GM23338 (cell line): ENCODE data around the gene NEMP1. TPM values are rescaled to one million over a fixed set of nuclear protein-coding genes. Genes with fewer than 3 reads are reported as not detected.

Experiments used
- ATAC-seq: fragments of 200-7000 bp; cut with Tn5 transposase; 3 replicates; pipeline ENCODE4 v1.9.1; 2020
- DNase-seq: peaks from one replicate; pipeline ENCODE4 v3.0.0-alpha.2; 2015; ENCODE audit warnings: low spot score
- H2AFZ ChIP-seq: fragments of 200-600 bp; sonication (generic); 2 replicates; pipeline ENCODE4 v1.8.0; 2016; ENCODE audit warnings: antibody characterized with exemption, mild to moderate bottlenecking, moderate library complexity
- H3F3A ChIP-seq: fragments of 200-600 bp; sonication (generic); replicated peaks from 2 replicates; pipeline ENCODE4 v1.8.0; 2017; ENCODE audit warnings: antibody characterized with exemption, mixed run types, low read depth
- H3K27ac ChIP-seq: fragments of 200-600 bp; sonication (generic); 2 replicates; pipeline ENCODE4 v1.6.1; 2016; ENCODE audit warnings: low read depth
- H3K27me3 ChIP-seq: fragments of 200-600 bp; sonication (generic); 2 replicates; pipeline ENCODE4 v1.8.0; 2016; ENCODE audit warnings: mild to moderate bottlenecking, mixed run types, moderate library complexity; ENCODE audit not compliant: insufficient read depth
- H3K36me3 ChIP-seq: fragments of 200-600 bp; sonication (generic); 2 replicates; pipeline ENCODE4 v1.8.0; 2016; ENCODE audit warnings: mild to moderate bottlenecking; ENCODE audit not compliant: insufficient read depth
- H3K4me1 ChIP-seq: fragments of 200-600 bp; sonication (generic); 2 replicates; pipeline ENCODE4 v1.8.0; 2016; ENCODE audit warnings: mild to moderate bottlenecking, moderate library complexity; ENCODE audit not compliant: insufficient read depth
- H3K4me2 ChIP-seq: fragments of 200-600 bp; sonication (generic); 2 replicates; pipeline ENCODE4 v1.7.1; 2017; ENCODE audit warnings: mixed run types
- H3K4me3 ChIP-seq: fragments of 200-600 bp; sonication (generic); 2 replicates; pipeline ENCODE4 v1.6.1; 2016; ENCODE audit warnings: mixed run types
- H3K79me2 ChIP-seq: fragments of 200-600 bp; sonication (generic); replicated peaks from 2 replicates; pipeline ENCODE4 v1.8.0; 2017; ENCODE audit warnings: mild to moderate bottlenecking; ENCODE audit not compliant: insufficient read depth
- H3K9me2 ChIP-seq: fragments of 200-600 bp; sonication (generic); 2 replicates; pipeline ENCODE4 v1.8.0; 2017; ENCODE audit not compliant: insufficient read depth
- H4K20me1 ChIP-seq: fragments of 200-600 bp; sonication (generic); replicated peaks from 2 replicates; pipeline ENCODE4 v1.8.0; 2017; ENCODE audit warnings: mild to moderate bottlenecking; ENCODE audit not compliant: insufficient read depth
- H3K27ac Mint-ChIP-seq: 2 replicates; pipeline ENCODE4 v1.8.0; 2020; ENCODE audit warnings: inconsistent platforms, mild to moderate bottlenecking, moderate library complexity, mixed read lengths
- H3K27me3 Mint-ChIP-seq: 3 replicates; pipeline ENCODE4 v1.8.0; 2022; ENCODE audit warnings: low read depth, mild to moderate bottlenecking, moderate library complexity, mixed read lengths, inconsistent platforms; ENCODE audit not compliant: insufficient read depth, poor library complexity
- H3K36me3 Mint-ChIP-seq: 3 replicates; pipeline ENCODE4 v1.8.0; 2021; ENCODE audit warnings: low read depth, mild to moderate bottlenecking, inconsistent platforms, moderate library complexity, mixed read lengths
- H3K4me1 Mint-ChIP-seq: 3 replicates; pipeline ENCODE4 v1.8.0; 2020; ENCODE audit warnings: mild to moderate bottlenecking, inconsistent platforms, mixed read lengths
- H3K4me3 Mint-ChIP-seq: 3 replicates; pipeline ENCODE4 v1.8.0; 2021; ENCODE audit warnings: moderate library complexity, mild to moderate bottlenecking, inconsistent platforms, mixed read lengths
- H3K9me3 Mint-ChIP-seq: 3 replicates; pipeline ENCODE4 v1.8.0; 2020; ENCODE audit warnings: moderate library complexity, mild to moderate bottlenecking, inconsistent platforms, mixed read lengths
- CREB1 ChIP-seq: fragments of 250-450 bp; sonication (Bioruptor Pico); IDR thresholded peaks from 2 replicates; pipeline ENCODE4 v1.5.0; 2020; ENCODE audit warnings: low read depth, mild to moderate bottlenecking, moderate library complexity
- CTCF ChIP-seq, 2 experiments: fragments of 200-600 bp in 1 of 2; sonication (generic) in 1 of 2; conservative IDR thresholded peaks; 2 replicates each; pipeline versions ENCODE4 v1.5.1 to v1.6.1; 2016 to 2017; ENCODE audit warnings: antibody characterized with exemption in 2 of 2, low read depth in 2 of 2, mild to moderate bottlenecking in 2 of 2, moderate library complexity in 1 of 2
- EZH2phosphoT487 ChIP-seq: fragments of 200-600 bp; sonication (generic); IDR thresholded peaks from one replicate; pipeline ENCODE4 v1.8.1; 2018; ENCODE audit warnings: antibody characterized with exemption; ENCODE audit not compliant: unreplicated experiment
- NANOG ChIP-seq: IDR thresholded peaks from 2 replicates; pipeline ENCODE4 v1.6.1; 2016; ENCODE audit warnings: antibody characterized with exemption, borderline replicate concordance
- POLR2AphosphoS5 ChIP-seq: IDR thresholded peaks from 2 replicates; pipeline ENCODE4 v1.6.1; 2016; ENCODE audit warnings: antibody characterized with exemption, low read depth
- STAT1 ChIP-seq: IDR thresholded peaks from one replicate; pipeline ENCODE4 v1.6.1; 2016; ENCODE audit warnings: antibody characterized with exemption; ENCODE audit not compliant: unreplicated experiment
- ZNF114 ChIP-seq: fragments of 250-450 bp; sonication (Bioruptor Pico); IDR thresholded peaks from 2 replicates; pipeline ENCODE4 v1.5.0; 2020; ENCODE audit warnings: mild to moderate bottlenecking, moderate library complexity
- ZNF331 ChIP-seq: fragments of 250-450 bp; sonication (Bioruptor Pico); IDR thresholded peaks from 2 replicates; pipeline ENCODE4 v1.5.0; 2020; ENCODE audit warnings: low read depth, mild to moderate bottlenecking, moderate library complexity
- polyA plus RNA-seq: library from polyadenylated mRNA; unstranded; fragments of >200 nt; fragmentation: Nextera tagmentation; extraction: Ambion mirVana; gene quantifications from 2 replicates; pipeline ENCODE4 v1.2.1, GENCODE V29; 2016
- total RNA-seq: library from RNA; depleted of rRNA; stranded (reverse); fragments of >200 nt; shearing (Covaris generic); gene quantifications from 2 replicates; pipeline ENCODE4 v1.2.3, GENCODE V29; 2014
- TF ChIP-seq, protein P1 (sequence below): fragments of 250-450 bp; sonication (Bioruptor Pico); IDR thresholded peaks from 2 replicates; pipeline ENCODE4 v1.5.0; 2020; ENCODE audit warnings: mild to moderate bottlenecking, moderate library complexity
- TF ChIP-seq, protein P2 (sequence below): IDR thresholded peaks from 2 replicates; pipeline ENCODE4 v1.6.1; 2016; ENCODE audit warnings: antibody characterized with exemption

NEMP1 gene
- total and polyA plus RNA-seq, 2 experiments from 2014 or later: 11.9 to 35.0 TPM

- Histone ChIP-seq H3K4me1 (peaks cover 9% of the 10 kb centered on the region; the same call in 1 of the 2 replicates), H3K79me2 (no peaks in the 10 kb centered on the region), H3K27me3 (no peaks in the 10 kb centered on the region), H3K4me2 (no peak overlapping the region), H3K4me3 (no peak overlapping the region), H3K9me2 (no peaks in the 10 kb centered on the region), H3K27ac (no peak overlapping the region), H4K20me1 (no peaks in the 10 kb centered on the region), H3K36me3 (no peaks in the 10 kb centered on the region), H2AFZ (peak overlapping the region; percentile 83; the same call in 1 of the 2 replicates), H3F3A (no peaks in the 10 kb centered on the region)
- H3K36me3 Mint-ChIP-seq: no peaks in the 10 kb centered on the region; the same call in 2 of the 3 replicates
- peaks cover 17% of the 10 kb centered on the region for H3K27me3 Mint-ChIP-seq
- H3K9me3 Mint-ChIP-seq: no peaks in the 10 kb centered on the region
- ATAC-seq (no peak), DNase-seq (no peak)
- H3K4me1 Mint-ChIP-seq: peaks cover 29% of the 10 kb centered on the region
- no peak overlapping the region for H3K4me3 Mint-ChIP-seq
- TF ChIP-seq NANOG: no peak
- TF ChIP-seq EZH2phosphoT487: no peak
- TF ChIP-seq, protein P1, sequence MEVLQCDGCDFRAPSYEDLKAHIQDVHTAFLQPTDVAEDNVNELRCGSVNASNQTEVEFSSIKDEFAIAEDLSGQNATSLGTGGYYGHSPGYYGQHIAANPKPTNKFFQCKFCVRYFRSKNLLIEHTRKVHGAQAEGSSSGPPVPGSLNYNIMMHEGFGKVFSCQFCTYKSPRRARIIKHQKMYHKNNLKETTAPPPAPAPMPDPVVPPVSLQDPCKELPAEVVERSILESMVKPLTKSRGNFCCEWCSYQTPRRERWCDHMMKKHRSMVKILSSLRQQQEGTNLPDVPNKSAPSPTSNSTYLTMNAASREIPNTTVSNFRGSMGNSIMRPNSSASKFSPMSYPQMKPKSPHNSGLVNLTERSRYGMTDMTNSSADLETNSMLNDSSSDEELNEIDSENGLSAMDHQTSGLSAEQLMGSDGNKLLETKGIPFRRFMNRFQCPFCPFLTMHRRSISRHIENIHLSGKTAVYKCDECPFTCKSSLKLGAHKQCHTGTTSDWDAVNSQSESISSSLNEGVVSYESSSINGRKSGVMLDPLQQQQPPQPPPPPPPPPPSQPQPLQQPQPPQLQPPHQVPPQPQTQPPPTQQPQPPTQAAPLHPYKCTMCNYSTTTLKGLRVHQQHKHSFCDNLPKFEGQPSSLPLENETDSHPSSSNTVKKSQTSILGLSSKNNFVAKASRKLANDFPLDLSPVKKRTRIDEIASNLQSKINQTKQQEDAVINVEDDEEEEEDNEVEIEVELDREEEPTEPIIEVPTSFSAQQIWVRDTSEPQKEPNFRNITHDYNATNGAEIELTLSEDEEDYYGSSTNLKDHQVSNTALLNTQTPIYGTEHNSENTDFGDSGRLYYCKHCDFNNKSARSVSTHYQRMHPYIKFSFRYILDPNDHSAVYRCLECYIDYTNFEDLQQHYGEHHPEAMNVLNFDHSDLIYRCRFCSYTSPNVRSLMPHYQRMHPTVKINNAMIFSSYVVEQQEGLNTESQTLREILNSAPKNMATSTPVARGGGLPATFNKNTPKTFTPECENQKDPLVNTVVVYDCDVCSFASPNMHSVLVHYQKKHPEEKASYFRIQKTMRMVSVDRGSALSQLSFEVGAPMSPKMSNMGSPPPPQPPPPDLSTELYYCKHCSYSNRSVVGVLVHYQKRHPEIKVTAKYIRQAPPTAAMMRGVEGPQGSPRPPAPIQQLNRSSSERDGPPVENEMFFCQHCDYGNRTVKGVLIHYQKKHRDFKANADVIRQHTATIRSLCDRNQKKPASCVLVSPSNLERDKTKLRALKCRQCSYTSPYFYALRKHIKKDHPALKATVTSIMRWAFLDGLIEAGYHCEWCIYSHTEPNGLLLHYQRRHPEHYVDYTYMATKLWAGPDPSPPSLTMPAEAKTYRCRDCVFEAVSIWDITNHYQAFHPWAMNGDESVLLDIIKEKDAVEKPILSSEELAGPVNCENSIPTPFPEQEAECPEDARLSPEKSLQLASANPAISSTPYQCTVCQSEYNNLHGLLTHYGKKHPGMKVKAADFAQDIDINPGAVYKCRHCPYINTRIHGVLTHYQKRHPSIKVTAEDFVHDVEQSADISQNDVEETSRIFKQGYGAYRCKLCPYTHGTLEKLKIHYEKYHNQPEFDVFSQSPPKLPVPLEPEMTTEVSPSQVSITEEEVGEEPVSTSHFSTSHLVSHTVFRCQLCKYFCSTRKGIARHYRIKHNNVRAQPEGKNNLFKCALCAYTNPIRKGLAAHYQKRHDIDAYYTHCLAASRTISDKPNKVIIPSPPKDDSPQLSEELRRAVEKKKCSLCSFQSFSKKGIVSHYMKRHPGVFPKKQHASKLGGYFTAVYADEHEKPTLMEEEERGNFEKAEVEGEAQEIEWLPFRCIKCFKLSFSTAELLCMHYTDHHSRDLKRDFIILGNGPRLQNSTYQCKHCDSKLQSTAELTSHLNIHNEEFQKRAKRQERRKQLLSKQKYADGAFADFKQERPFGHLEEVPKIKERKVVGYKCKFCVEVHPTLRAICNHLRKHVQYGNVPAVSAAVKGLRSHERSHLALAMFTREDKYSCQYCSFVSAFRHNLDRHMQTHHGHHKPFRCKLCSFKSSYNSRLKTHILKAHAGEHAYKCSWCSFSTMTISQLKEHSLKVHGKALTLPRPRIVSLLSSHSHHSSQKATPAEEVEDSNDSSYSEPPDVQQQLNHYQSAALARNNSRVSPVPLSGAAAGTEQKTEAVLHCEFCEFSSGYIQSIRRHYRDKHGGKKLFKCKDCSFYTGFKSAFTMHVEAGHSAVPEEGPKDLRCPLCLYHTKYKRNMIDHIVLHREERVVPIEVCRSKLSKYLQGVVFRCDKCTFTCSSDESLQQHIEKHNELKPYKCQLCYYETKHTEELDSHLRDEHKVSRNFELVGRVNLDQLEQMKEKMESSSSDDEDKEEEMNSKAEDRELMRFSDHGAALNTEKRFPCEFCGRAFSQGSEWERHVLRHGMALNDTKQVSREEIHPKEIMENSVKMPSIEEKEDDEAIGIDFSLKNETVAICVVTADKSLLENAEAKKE (CRISPR knock-in tag): no peak
- TF ChIP-seq CREB1 (CRISPR knock-in tag): no peak
- no peak for TF ChIP-seq ZNF331
- TF ChIP-seq POLR2AphosphoS5: no peak
- no peak for TF ChIP-seq STAT1
- no peak for TF ChIP-seq ZNF114 (CRISPR knock-in tag)
- no peak for TF ChIP-seq CTCF (conservative IDR thresholded peaks at IDR 0.05; ENCODE audit: low read depth in 2 of 2)
- TF ChIP-seq, protein P2, sequence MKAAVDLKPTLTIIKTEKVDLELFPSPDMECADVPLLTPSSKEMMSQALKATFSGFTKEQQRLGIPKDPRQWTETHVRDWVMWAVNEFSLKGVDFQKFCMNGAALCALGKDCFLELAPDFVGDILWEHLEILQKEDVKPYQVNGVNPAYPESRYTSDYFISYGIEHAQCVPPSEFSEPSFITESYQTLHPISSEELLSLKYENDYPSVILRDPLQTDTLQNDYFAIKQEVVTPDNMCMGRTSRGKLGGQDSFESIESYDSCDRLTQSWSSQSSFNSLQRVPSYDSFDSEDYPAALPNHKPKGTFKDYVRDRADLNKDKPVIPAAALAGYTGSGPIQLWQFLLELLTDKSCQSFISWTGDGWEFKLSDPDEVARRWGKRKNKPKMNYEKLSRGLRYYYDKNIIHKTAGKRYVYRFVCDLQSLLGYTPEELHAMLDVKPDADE: no peak
- no peak overlapping the region for H3K27ac Mint-ChIP-seq
Measured at GRCh38 chr12:57027805-57028153, 50.8 kb downstream of the NEMP1 start.
